Caco-2 (cell line): ENCODE results near the gene ZNG1C. TPM values are rescaled to one million over a fixed set of nuclear protein-coding genes. Genes with fewer than 3 reads are reported as not detected.
"Not testable (repeated sequence)": the region's sequence is repeated elsewhere in the genome, so short reads cannot be mapped to it uniquely, and the experiment has no call there.

Experiments
- BruUV-seq: library from RNA; stranded (reverse); fragments of 400-500 nt; replicated peaks from 2 replicates; lab custom pipeline; 2021; lab: Mats Ljungman, UMichigan
- CTCF ChIA-PET: fragments of 300-600 bp; sonication (Branson Sonifier 250); formaldehyde crosslinking; loops from one replicate; lab custom pipeline; 2022; ENCODE audit warnings: antibody characterized with exemption; lab: Charles Lee
- POLR2A ChIA-PET: fragments of 300-600 bp; sonication (Branson Sonifier 250); formaldehyde crosslinking; loops from one replicate; lab custom pipeline; 2022; ENCODE audit warnings: antibody characterized with exemption; lab: Charles Lee
- DNase-seq, 2 experiments: peaks; one replicate each; pipeline versions ENCODE4 v3.0.0 to v3.0.0-alpha.2; 2020 to 2022
- H3K27me3 ChIP-seq: replicated peaks from 2 replicates; pipeline ENCODE4 v1.6.0; 2011; ENCODE audit warnings: low read length; ENCODE audit not compliant: control insufficient read depth, insufficient read depth
- H3K36me3 ChIP-seq: 2 replicates; pipeline ENCODE4 v1.5.1; 2011; ENCODE audit warnings: low read length; ENCODE audit not compliant: control insufficient read depth, insufficient read depth
- H3K4me1 ChIP-seq: fragments of 250-450 bp; sonication (Bioruptor Pico); 2 replicates; pipeline ENCODE4 v1.5.1; 2020; ENCODE audit warnings: mild to moderate bottlenecking
- H3K4me3 ChIP-seq: 2 replicates; pipeline ENCODE4 v1.5.1; 2011; ENCODE audit warnings: low read depth, mild to moderate bottlenecking, control low read depth, low read length
- H3K9me3 ChIP-seq: fragments of 250-450 bp; sonication (Bioruptor Pico); 2 replicates; pipeline ENCODE4 v1.5.1; 2020; ENCODE audit warnings: mild to moderate bottlenecking, moderate library complexity
- H3K27ac Mint-ChIP-seq: one replicate; pipeline ENCODE4 v1.8.0; 2022; ENCODE audit warnings: mixed read lengths; ENCODE audit not compliant: unreplicated experiment
- H3K27me3 Mint-ChIP-seq: one replicate; pipeline ENCODE4 v1.8.0; 2022; ENCODE audit warnings: mixed read lengths; ENCODE audit not compliant: insufficient read depth, unreplicated experiment
- H3K36me3 Mint-ChIP-seq: one replicate; pipeline ENCODE4 v1.8.0; 2022; ENCODE audit warnings: mild to moderate bottlenecking, mixed read lengths; ENCODE audit not compliant: insufficient read depth, unreplicated experiment
- H3K4me1 Mint-ChIP-seq: one replicate; pipeline ENCODE4 v1.8.0; 2022; ENCODE audit warnings: low read depth, mixed read lengths; ENCODE audit not compliant: unreplicated experiment
- H3K4me3 Mint-ChIP-seq: one replicate; pipeline ENCODE4 v1.8.0; 2022; ENCODE audit warnings: mild to moderate bottlenecking, moderate library complexity, mixed read lengths; ENCODE audit not compliant: unreplicated experiment
- H3K9me3 Mint-ChIP-seq: one replicate; pipeline ENCODE4 v1.8.0; 2022; ENCODE audit warnings: mixed read lengths; ENCODE audit not compliant: unreplicated experiment
- intact Hi-C: fragments of 100-400 bp; cut with micrococcal nuclease; formaldehyde crosslinking; loops from one replicate; pipeline ENCODE4 v1.10.0; 2022; ENCODE audit not compliant: unreplicated experiment
- total RNA-seq: library from RNA; stranded (reverse); gene quantifications from 2 replicates; pipeline ENCODE4 v1.2.3, GENCODE V29; 2022

Gene ZNG1C
- total RNA-seq, 1 experiment from 2014 or later: 29.3 TPM

DNA sequence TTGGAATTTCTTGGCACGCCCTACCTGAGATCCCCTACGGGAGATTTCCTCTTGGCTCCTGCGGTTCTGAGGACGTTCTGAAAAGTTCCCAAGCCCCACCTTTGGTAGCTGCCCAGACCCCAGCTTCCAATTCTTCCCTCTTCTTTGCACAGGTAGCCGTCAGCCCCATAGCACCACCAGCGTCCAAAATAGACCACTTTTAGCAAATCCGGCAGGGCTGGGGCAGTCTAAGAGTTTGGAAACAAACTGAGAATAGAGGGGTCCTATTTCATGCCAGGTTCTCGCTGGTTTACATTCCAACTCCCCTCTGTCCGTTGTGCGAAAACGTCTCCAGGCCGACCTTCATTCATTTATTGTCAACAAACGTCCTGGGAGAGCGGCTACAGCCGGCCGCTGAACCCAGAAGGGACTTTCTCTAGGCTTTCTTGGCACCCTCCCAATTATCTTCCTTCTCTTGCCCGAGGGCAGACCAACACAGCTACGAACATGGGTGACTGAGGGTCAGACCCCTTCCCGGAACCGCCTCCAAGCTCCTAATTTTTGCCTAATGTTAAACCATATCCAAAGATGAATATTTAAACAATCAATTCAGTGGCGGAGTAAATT lies 64.0 kb downstream of the ZNG1C start:
- H3K27me3 ChIP-seq, DNase-seq, H3K9me3 Mint-ChIP-seq, H3K4me3 Mint-ChIP-seq, H3K27ac Mint-ChIP-seq, H3K36me3 Mint-ChIP-seq, CTCF ChIA-PET, BruUV-seq, H3K4me1 ChIP-seq, H3K4me1 Mint-ChIP-seq, POLR2A ChIA-PET, intact Hi-C loops, H3K36me3 ChIP-seq, H3K9me3 ChIP-seq, H3K4me3 ChIP-seq, H3K27me3 Mint-ChIP-seq: not testable (repeated sequence)

DNA sequence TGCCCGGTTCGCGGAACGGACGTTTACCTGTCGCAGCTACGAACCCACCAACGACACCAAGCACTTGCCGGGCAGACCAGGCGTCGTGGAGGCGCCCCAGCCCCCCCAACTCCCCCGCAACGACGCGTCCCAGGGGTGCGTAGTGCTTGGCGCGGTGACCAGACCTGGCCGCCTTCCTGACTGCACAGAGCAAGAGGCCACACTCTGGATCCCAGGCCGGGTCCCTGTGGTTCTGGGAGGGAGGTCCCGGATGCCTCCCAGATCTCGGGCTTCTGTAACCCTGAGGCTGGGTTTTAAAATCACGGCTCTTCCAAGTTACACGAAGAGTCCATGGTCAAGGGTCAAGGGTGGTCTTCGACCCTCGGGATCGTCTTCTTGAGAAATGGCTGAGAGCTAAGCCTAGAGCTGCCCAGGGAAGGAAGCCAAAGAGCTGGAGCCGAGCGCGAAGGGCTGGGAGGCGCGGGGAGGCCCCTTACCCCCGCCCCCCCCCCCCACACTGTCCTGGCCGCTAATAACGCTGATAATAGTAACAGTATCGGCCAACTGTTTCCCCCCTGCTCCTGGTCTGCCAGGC lies 64.7 kb downstream of the ZNG1C start:
- H3K9me3 ChIP-seq, H3K4me1 ChIP-seq, H3K27me3 ChIP-seq, BruUV-seq, H3K4me1 Mint-ChIP-seq, H3K36me3 ChIP-seq, DNase-seq, intact Hi-C loops, CTCF ChIA-PET, H3K36me3 Mint-ChIP-seq, H3K9me3 Mint-ChIP-seq, H3K4me3 ChIP-seq, H3K27ac Mint-ChIP-seq, POLR2A ChIA-PET, H3K4me3 Mint-ChIP-seq, H3K27me3 Mint-ChIP-seq: not testable (repeated sequence)

DNA sequence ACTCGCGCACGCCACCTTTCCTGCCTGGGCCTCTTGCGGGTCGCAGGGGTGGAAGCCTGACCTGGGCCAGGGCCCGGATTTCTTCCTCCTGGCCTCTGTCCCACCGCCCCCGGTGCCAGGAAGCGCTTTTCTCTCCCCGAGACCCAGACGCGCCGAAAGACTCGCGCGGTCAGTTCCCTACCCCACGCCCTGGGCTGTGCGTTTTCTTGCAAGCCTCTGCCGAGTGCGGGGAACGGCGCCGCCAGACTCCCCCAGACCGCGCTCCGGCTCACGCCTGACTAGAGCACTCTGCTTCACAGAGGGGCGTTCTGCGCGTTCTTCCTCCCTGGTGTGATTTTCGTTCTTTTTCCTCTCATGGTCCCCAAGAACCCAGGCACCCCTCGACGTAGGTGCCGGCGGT lies 65.3 kb downstream of the ZNG1C start:
- H3K4me3 Mint-ChIP-seq, H3K36me3 Mint-ChIP-seq, DNase-seq: not testable (repeated sequence)

DNA sequence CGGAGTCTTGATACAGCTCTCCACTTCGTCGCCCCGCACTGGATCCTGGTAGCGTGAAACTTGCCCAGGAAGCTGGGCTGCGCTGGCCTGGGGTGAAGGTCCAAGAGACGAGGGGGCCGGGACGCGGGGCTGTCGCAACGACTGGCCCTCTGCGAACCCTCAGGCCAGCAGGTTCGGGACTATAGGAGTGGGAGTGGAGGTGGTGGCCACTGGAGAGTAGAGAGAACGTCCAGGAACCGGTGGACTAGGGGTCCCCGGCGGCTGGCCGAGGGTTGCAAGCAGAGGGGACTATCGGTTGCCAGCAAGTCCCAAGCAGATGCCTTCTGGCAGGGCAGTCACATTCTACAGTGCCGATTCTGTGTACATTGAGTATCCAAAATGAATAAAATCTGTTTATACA lies 65.9 kb downstream of the ZNG1C start:
- H3K4me1 Mint-ChIP-seq, CTCF ChIA-PET, DNase-seq, H3K4me1 ChIP-seq, intact Hi-C loops, H3K36me3 ChIP-seq, H3K9me3 Mint-ChIP-seq, H3K4me3 ChIP-seq, H3K27me3 ChIP-seq, BruUV-seq, H3K4me3 Mint-ChIP-seq, H3K27ac Mint-ChIP-seq, H3K36me3 Mint-ChIP-seq, H3K27me3 Mint-ChIP-seq, POLR2A ChIA-PET, H3K9me3 ChIP-seq: not testable (repeated sequence)

More for the DNA sequence above, 65.3 kb downstream of the ZNG1C start:
- H3K4me1 ChIP-seq, H3K27me3 ChIP-seq, H3K27ac Mint-ChIP-seq, H3K9me3 ChIP-seq, H3K4me3 ChIP-seq, H3K27me3 Mint-ChIP-seq, BruUV-seq, H3K4me1 Mint-ChIP-seq, H3K36me3 ChIP-seq, CTCF ChIA-PET, intact Hi-C loops, POLR2A ChIA-PET, H3K9me3 Mint-ChIP-seq: not testable (repeated sequence)

DNA sequence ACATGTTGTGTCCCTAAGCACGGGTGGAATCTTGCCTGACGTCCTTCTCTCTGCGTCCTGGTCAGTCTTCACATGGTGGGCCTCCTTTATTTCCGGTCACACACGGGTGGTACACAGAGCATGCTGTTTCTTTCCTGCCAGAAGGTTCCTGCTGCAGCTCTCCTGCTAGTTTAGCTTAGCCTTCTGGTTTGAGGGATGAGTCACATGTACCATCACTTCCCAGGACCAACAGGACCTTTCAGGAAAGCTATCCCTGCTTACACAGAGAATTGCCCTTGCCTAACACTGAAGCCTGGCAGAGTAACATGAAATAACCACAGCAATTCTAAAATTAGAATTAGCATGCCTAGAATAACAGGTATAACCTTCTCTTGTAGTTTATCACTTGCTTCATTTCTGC lies 69.4 kb downstream of the ZNG1C start:
- DNase-seq, H3K9me3 Mint-ChIP-seq, intact Hi-C loops, CTCF ChIA-PET, H3K27ac Mint-ChIP-seq, POLR2A ChIA-PET, H3K27me3 Mint-ChIP-seq, H3K4me1 Mint-ChIP-seq, H3K4me3 Mint-ChIP-seq, H3K36me3 ChIP-seq, BruUV-seq, H3K4me1 ChIP-seq, H3K4me3 ChIP-seq, H3K9me3 ChIP-seq, H3K36me3 Mint-ChIP-seq, H3K27me3 ChIP-seq: not testable (repeated sequence)

DNA sequence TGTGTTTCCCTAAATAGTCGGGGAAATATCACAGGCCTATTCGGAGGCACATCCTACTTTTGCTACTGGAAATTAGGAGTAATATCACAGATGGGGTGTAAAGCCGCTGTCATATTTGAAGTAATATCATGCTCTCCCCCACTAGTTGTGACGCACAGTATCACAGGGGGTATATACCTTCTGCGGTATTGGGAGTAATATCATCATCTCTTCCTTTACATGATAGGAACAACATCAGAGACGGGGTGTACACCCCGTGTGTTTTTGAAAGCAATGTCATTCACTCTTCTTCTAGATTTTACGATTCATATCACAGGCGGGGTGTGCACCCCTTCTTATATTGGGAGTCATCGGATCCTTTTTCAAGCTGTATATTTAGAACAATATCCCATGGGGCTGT lies 76.4 kb downstream of the ZNG1C start:
- CTCF ChIA-PET, H3K4me1 ChIP-seq, POLR2A ChIA-PET, H3K4me1 Mint-ChIP-seq, BruUV-seq, H3K4me3 ChIP-seq, H3K4me3 Mint-ChIP-seq, H3K36me3 Mint-ChIP-seq, H3K36me3 ChIP-seq, H3K9me3 ChIP-seq, H3K27me3 ChIP-seq, H3K27ac Mint-ChIP-seq, DNase-seq, H3K9me3 Mint-ChIP-seq, H3K27me3 Mint-ChIP-seq, intact Hi-C loops: not testable (repeated sequence)

DNA sequence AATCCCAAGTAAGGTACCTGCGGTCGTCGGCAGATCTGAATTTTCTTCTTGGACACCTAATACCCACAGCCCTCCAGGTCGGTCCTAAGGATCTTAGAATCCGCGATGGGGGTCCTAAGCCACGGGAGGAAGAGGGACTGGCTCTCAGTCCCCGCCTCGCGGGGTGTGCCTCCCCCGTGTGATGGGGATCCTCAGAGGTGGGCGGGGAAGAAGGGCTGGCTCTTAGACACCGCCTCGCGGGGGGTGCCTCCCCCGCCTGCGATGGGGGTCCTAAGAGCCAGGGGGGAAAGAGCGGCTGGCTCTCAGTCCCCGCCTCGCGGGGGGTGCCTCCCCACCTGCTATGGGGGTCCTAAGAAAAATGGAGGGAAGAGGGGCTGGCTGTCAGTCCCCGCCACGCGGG lies 82.0 kb downstream of the ZNG1C start:
- DNase-seq, H3K9me3 ChIP-seq, H3K27me3 Mint-ChIP-seq, H3K36me3 Mint-ChIP-seq, H3K9me3 Mint-ChIP-seq, H3K4me1 Mint-ChIP-seq, POLR2A ChIA-PET, H3K4me3 Mint-ChIP-seq, BruUV-seq, H3K36me3 ChIP-seq, intact Hi-C loops, H3K27me3 ChIP-seq, CTCF ChIA-PET, H3K4me1 ChIP-seq, H3K27ac Mint-ChIP-seq, H3K4me3 ChIP-seq: not testable (repeated sequence)
